HG03139 (cell line): ENCODE data around the gene PRX.
"Not testable (repeated sequence)": the region's sequence is repeated elsewhere in the genome, so short reads cannot be mapped to it uniquely, and the experiment has no call there.

Experiments used
- ATAC-seq: cut with Tn5 transposase; IDR thresholded peaks from one replicate; pipeline ENCODE4 v1.9.1; 2021; ENCODE audit not compliant: unreplicated experiment

PRX gene, protein sequence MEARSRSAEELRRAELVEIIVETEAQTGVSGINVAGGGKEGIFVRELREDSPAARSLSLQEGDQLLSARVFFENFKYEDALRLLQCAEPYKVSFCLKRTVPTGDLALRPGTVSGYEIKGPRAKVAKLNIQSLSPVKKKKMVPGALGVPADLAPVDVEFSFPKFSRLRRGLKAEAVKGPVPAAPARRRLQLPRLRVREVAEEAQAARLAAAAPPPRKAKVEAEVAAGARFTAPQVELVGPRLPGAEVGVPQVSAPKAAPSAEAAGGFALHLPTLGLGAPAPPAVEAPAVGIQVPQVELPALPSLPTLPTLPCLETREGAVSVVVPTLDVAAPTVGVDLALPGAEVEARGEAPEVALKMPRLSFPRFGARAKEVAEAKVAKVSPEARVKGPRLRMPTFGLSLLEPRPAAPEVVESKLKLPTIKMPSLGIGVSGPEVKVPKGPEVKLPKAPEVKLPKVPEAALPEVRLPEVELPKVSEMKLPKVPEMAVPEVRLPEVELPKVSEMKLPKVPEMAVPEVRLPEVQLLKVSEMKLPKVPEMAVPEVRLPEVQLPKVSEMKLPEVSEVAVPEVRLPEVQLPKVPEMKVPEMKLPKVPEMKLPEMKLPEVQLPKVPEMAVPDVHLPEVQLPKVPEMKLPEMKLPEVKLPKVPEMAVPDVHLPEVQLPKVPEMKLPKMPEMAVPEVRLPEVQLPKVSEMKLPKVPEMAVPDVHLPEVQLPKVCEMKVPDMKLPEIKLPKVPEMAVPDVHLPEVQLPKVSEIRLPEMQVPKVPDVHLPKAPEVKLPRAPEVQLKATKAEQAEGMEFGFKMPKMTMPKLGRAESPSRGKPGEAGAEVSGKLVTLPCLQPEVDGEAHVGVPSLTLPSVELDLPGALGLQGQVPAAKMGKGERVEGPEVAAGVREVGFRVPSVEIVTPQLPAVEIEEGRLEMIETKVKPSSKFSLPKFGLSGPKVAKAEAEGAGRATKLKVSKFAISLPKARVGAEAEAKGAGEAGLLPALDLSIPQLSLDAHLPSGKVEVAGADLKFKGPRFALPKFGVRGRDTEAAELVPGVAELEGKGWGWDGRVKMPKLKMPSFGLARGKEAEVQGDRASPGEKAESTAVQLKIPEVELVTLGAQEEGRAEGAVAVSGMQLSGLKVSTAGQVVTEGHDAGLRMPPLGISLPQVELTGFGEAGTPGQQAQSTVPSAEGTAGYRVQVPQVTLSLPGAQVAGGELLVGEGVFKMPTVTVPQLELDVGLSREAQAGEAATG (N-terminal part only)

DNA sequence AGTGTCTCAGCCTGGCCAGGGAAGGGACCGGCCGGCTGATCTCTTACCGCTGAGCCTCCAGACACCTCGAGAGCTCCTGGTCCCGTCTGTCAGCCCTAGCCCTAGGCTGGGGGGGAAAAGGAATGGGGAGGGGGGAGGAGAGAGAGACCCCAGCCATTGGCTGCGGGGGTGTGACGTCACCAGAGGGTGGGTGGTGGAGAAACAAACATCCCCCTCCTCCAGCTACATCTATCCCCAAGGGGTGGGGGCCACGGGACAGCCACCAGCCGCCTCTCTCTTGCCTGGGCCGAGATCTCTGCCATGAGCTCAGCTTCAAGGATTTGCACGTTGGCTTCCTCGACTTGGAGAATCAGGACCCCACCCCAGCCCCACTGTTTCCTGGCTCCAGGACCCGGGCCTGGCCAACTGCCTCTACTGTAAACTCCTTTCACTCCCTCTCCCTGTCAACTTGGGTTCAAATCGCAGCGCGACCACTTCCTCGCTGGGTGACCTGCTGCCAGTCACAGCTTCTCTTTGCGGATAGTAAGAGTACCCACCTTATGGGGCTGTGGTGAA lies at the start of gene PRX:
Gene PRX, minus strand, starts transcription at position 88 of the 555 bp plus-strand sequence. CDS start 5,446 bp downstream, outside the sequence.
- no peak for ATAC-seq

DNA sequence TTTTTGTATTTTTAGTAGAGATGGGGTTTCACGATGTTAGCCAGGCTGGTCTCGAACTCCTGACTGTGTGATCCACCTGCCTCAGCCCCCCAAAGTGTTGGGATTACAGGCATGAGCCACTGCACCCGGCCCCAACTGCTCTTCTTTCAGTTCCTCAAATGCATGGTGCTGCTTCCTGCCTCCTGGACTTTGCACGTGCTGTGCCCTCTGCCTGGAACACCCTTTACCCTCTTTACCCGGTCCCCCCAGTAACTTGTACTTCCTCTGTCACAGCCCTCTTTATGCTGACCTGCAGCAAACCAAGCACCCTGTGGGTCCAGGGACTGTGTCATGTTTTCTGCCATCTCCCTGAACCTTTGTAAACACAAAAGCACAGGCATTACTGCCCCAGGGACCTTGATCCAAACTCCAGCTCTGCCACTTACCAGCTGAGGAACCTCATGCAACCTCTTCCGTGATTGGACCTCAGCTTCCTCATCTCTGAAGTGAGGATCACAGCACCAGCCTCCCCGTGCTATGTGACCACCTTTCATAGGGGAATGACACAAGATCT lies 48.6 kb upstream of the PRX start:
- no peak for ATAC-seq

DNA sequence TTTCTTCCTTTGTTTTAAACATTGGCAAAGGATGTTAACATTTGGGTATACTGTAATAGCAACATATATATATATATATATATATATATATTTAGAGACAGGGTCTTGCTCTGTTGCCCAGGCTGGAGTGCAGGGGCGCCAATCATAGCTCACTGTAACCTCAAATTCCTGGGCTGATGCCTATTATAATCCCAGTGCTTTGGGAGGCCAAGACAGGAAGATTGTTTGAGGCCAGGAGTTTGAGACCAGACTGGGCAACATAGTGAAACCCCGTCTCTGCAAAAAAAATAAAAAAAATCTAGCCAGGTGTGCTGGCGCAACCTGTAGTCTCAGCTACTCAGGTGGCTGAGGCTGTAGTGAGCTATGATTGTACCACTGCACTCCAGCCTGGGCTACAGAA lies 47.0 kb upstream of the PRX start:
- no peak for ATAC-seq

DNA sequence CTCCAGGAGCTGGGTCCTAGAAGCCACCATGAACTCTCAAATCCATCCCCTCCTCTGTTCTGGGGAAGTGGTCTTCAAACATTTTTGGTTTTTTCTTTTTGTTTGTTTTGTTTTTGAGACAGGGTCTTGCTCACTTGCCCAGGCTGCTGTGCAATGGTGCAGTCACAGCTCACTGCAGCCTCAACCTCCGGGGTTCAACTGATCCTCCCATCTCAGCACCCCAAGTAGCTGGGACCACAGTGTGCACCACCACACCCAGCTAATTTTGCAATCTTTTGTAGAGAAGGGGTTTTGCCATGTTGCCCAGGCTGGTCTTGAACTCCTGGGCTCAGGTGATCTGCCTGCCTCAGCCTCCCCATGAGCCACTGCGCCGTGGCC lies 45.4 kb upstream of the PRX start:
- no peak for ATAC-seq

DNA sequence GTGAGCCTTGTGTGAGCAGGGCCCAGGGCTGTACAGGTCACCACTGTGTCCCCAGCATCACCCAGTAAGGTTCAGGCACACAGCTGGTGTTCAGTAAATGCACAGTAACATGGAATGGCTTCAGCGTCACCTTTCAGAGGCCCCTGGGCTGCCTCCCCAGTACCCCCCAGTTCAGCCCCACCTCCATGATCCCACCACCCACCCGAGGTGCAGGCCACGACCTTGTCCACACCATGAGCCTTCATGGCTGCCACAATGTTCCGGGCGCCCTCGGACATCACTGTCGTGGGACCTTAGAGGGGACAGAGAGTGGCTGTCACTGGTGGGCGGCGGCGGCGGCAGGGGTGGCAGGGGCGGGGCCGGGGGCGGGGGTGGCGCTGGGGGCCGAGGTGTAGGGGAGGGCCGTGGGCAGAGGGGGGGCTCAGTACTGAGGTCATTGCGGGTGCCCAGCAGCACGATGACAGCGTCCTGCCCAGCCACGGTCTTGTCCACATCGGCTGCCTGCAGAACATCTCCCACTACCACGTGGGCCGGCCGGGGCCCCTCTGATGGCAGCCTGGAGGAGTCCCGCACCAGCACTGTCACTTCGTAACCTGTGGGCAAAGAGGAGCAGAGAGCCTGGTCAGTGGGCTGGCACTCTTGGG lies 44.9 kb upstream of the PRX start:
- no peak for ATAC-seq

DNA sequence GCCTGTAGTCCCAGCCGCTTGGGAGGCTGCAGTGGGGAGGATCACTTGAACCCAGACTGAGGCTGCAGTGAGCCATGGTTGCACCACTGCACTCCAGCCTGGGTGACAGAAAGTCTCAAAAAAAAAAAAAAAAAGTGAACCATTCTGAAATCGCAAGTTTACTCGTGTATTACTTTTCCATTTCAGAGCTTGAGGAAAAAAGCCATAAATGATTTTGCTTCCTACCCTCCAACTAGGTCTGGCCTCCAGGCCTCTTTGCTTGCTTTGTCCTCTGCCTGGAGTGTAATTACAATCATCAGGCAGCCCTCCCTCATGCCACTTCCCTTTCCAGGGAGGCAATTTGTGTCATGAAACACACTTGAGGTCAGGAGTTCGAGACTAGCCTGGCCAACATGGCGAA lies 43.9 kb upstream of the PRX start:
- ATAC-seq = no peak

DNA sequence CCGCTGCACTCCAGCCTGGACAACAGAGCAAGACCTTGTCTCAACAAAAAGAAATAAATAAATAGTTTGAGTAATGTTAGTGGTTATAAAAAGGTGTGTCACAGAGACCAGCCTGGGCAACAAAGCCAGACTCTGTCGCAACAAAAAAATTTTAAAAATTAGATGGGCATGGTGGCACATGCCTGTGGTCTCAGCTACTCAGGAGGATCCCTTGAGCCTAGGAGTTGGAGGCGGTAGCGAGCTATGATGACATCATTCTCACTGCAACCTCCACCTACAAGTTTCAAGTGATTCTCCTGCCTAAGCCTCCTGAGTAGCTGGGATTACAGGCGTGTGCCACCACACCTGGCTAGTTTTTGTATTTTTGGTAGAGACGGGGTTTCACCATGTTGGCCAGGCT lies 40.8 kb upstream of the PRX start:
- not testable (repeated sequence) for ATAC-seq

DNA sequence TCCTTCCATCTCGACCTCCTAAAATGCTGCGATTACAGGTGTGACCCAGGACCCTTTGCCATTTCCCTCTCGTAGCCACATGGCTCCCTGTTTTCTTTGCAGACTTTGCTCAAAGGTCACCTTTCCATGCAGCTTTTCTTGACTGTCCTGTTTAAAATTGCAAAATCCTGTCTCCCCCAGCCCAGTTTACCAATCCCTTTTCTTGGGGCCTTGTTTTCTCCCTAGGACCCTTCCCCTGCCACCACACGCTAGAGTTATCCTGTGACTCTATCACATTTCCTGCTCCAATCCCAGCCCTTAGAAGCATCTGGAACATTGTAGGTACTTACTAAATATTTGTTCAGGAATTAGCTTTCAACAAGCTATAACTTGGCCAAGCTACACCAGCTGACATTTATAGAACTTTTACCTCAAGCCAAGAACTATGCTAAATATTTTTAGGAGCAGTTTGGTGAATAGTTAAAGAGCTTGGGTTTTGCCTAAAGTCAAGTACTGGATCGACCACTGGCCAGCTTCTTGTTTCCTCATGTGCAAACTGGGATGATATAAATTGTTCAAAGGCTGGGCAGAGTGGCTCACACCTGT lies 40.1 kb upstream of the PRX start:
- no peak for ATAC-seq

DNA sequence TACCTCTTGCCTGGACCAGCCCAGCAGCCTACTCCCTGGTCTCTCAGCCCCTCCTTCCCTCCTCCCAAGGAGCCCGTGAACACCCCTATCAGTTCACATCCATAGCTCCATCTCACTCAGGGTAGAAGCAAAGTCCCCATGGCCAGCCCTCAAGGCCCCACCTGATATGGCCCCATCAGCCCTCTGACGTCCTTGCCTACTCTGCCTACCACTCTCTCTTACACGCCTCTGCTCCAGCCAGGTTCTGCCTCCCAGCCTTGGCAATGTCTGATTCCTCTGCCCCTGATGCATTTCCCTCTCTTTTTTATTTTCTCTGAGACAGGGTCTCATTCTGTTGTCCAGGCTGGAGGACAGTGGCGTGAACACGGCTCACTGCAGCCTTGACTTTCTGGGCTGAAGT lies 38.8 kb upstream of the PRX start:
- no peak for ATAC-seq

DNA sequence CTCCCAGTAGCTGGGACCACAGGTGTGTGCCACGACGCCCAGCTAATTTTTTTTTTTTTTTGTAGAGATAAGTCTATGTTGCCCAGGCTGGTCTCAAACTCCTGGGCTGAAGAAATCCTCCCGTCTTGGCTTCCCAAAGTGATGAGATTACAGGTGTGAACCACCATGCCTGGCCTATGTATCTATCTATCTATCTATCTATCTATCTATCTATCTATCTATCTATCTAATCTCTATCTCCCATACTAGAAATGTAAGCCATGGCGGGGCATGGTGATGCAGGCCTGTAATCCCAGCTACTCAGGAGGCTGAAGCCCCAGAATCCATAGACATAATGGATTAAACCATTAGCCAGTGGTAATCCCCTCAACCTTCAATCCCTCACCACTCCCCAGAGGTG lies 37.5 kb upstream of the PRX start:
- ATAC-seq = no peak

DNA sequence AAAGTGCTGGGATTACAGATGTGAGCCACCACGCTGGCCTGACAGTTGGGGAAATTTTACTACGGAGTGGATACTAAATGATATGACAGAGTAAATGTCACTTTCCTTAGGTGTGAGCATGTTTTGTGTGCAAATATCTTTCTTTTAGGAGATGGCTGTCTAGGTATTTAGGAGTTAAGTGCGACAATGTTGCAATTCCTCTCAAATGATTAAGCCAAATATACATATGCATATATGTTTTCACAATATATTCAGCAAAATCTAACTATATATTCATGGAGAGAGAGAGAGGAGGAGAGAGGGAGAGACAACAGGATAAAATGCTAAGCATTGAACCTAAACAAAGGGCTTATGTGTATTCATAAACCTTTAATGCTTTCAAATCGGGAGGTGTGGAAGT lies 36.3 kb upstream of the PRX start:
- no peak for ATAC-seq

DNA sequence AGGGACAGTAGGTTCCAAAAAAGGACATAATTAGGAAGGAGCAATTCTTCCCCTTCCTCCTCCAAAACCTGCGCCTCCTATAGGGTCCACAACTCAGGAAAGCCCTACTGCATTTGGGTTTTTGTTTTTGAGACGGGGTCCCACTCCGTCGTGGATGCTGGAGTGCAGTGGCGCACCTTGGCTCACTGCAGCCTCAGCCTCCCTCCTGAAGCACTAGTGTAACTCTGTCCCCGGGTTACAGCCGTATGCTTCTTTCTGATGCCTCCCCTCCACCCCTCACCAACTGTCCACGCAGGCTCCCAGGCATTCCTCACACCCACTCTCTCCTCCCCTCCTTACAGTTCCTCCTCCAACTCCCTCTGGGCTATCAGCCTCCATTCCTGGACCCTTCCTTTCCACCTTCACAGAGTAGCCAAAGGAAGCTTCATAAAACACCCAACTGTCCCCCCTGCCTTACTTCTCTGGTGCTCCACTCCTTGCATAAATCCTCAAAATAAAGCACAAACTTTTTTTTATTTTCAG lies 33.1 kb upstream of the PRX start:
- no peak for ATAC-seq

DNA sequence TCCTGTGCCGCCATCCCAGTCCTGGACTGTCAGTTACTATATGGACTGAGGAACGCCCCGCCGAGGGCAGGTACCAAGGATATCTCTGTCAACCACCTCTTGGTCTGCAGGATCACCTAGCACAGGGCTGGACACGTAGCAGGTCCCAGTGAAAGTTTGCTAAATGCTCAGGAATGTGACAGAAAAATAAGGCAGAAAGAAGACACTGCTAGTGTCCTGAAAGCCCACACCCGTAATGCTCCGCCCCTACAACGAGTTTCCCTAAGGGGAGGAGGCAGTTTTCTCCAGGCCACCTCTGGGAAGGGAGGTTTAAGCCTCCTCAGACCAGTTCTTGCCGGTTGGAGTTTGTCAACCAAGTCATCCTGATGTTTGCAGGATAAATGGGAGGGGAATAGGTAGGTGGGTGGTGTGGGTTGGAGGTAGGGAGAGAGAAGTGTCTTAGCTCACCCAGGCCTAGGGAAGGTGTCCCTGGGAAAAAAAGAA lies 32.6 kb upstream of the PRX start:
- ATAC-seq = no peak

DNA sequence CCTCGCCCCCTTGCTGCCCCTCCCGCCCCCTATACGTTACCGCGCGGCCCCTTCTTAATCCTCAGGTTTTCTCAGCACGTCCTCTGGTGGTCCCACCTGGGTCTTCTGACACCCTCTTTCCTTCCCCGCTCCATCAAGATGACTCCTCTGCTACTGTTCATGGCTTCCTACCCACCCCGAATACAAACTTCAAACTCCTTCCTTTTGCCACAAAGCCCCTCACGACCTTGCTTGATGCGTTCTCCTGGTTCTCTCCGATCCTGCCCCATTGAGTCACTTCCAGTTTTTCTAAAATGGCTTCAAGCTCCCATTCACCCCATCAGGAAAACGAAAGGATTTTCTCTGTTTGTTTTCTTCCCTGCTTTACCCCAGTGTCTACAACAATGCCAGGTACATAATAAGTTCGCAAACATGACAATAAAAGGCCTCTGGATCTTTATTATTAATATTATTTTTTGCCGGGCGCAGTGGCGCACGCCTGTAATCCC lies 31.7 kb upstream of the PRX start:
- ATAC-seq = no peak

DNA sequence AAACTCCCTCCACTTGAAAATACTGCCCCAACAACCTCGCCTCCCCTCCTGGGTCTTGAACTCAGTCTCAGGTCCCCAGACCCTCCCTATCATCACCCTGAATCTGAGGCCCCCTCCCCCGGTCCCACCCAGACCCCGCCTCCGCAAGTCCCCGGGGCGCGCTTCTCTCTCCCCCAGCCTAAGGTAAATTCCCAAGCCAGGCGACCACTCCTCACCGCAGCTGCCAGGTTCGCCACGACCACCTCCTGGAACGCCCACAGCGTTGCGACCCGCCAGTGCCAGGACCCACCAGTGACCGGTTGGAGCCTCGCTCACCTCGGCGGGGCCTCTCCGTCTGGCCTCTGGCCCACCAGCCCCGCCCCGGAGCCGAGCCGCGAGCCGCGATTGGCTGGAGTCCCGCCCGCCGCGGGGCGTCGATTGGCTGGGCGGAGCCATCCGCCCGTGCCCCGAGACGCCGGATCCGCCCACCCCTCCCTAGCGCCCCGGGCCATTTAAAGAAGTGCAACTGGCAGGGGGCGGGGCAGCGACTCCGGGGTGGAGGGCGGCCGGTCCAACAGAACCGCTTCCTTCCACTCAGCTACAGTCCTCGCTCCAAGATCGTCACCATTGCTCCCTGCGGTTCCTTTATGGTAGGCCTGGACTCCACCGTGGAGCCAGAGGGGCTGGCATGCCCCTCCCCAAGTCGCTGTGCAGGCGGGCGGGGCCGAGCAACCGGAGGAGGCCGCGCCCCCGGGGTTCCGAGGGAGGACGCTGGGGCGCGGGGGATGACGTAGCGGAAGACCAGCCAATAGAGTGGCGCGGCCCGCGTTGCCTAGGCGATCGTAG lies 31.0 kb upstream of the PRX start, which contains the start of gene SERTAD3:
Gene SERTAD3, minus strand, starts transcription at position 336 of the 825 bp plus-strand sequence. CDS start 2,255 bp downstream, outside the sequence.
- peak; percentile 55 for ATAC-seq

DNA sequence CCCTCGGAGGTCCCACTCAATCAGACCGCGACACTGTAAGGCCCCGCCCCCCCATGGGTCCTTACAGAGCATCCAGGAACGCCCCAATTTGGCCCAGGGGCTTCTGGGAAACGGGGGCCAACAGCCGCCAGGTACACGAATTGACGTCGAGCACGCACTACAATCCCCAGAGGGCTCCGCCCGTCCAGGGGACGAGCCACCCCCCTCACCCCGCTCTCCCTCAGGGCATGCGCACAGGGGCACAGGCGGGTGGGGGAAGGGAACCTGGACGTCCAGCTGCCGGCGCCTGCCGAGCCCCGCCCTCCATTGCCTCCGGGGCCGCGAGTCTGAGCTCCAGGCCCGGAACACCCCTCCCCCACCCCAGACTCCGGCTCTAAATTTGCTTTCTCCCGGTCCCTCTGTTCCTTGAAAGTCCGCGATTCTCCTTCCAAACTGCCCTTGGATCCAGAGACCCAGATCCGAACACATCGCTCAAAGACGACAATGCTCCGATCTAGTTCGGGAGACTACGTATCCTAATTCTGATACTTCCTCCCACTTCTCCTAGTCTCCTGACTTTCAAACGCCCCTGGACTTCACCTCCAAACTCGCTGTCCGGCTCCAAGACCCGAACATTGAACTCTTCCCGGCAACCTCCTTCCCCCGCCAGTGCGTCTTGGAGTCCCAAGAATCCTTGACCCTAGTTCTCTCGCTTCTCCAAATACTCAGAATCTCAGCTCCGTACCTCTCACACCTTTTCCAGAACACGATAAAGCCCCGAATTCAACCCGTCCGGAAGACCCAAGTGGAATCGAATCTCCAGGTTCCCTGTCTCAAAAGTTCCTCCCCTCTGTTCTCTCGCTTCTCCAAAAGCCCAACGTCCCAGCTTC lies 30.2 kb upstream of the PRX start:
- peak; percentile 67 for ATAC-seq

DNA sequence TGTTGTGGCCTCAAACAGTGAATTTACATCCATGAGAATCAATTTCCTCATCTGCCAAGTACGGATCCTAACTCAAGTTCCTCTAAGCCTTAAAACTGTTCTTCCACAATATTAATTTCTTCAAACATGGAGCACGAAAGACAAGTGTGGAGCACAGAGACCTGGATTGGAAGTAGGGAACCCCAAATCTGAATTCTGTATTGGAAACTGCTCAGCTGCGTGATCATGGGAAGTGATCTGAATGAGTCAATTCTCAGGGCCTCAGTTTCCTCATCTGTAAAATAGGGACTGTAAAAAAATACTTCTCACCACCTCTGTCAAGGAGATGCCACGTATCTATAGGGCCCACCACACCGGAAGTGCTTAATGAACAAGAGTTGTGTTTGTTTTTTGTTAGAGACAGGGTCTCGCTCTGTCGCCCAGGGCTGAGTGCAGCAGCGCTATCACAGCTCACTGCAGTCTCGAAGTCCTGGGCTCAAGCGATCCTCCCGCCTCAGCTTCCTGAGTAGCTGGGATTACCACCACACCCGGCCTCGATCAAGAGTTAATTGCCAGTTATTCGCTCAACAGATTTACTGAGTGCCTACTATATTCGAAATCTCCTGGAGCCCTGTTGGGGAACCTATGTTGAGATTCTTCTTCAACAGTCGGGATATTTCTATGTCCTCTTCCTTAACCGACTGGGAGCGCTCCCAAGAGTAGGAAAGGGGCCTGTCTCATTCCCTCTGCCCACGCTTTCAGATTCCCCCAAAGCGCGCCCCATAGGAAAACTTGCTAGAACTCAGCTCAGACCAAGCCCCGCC lies 29.4 kb upstream of the PRX start:
- ATAC-seq = no peak
